GM12878 (cell line): ENCODE data around the gene ENDOD1. TPM values are rescaled to one million over a fixed set of nuclear protein-coding genes. Genes with fewer than 3 reads are reported as not detected.

Experiments
- ATAC-seq: fragments of 200-7000 bp; cut with Tn5 transposase; 3 replicates; pipeline ENCODE4 v1.9.1; 2020; ENCODE audit warnings: mild to moderate bottlenecking, moderate library complexity
- BruUV-seq: library from RNA; stranded (reverse); fragments of 400-500 nt; replicated peaks from 2 replicates; lab custom pipeline; 2021; lab: Mats Ljungman, UMichigan
- CTCF ChIA-PET: fragments of 300-600 bp; sonication (Branson Sonifier 250); formaldehyde crosslinking; extraction: SDS; loops from one replicate; lab custom pipeline; 2021; ENCODE audit warnings: inconsistent platforms; lab: Yijun Ruan, JAX
- POLR2A ChIA-PET: fragments of 350-600 bp; formaldehyde crosslinking; extraction: SDS; loops from one replicate; lab custom pipeline; 2021; ENCODE audit warnings: inconsistent platforms; lab: Charles Lee
- RAD21 ChIA-PET: fragments of 300-600 bp; sonication (Branson Sonifier 250); formaldehyde crosslinking; loops from one replicate; lab custom pipeline; 2023; ENCODE audit warnings: antibody characterized with exemption; ENCODE audit not compliant: unreplicated experiment; lab: Charles Lee
- SMC1A ChIA-PET: fragments of 300-600 bp; sonication (Branson Sonifier 250); formaldehyde crosslinking; loops from one replicate; lab custom pipeline; 2023; ENCODE audit not compliant: unreplicated experiment, uncharacterized antibody; lab: Charles Lee
- DNase-seq: peaks from one replicate; pipeline ENCODE4 v3.0.0-alpha.2; 2011; ENCODE audit warnings: low read depth, low spot score
- FAIRE-seq: peaks from 3 replicates; lab custom pipeline; 2011; peaks lifted over from hg19 to GRCh38; lab: Jason Lieb, UNC
- H2AFZ ChIP-seq: 2 replicates; pipeline ENCODE4 v1.6.0; 2011; ENCODE audit warnings: low read depth, low read length, control low read depth; ENCODE audit not compliant: control insufficient read depth
- H3K27ac ChIP-seq: 2 replicates; pipeline ENCODE4 v1.5.1; 2011; ENCODE audit warnings: control low read depth; ENCODE audit not compliant: control insufficient read depth, insufficient read depth
- H3K27me3 ChIP-seq, 2 experiments: replicated peaks in 1 of 2; 2 replicates each; pipeline versions ENCODE4 v1.6.0 to v1.6.1; 2011; ENCODE audit warnings: low read length in 1 of 2; ENCODE audit not compliant: control insufficient read depth in 2 of 2, insufficient read depth in 2 of 2
- H3K36me3 ChIP-seq, 2 experiments: 2 replicates each; pipeline ENCODE4 v1.5.1; 2011; ENCODE audit warnings: low read length in 1 of 2; ENCODE audit not compliant: control insufficient read depth in 2 of 2, insufficient read depth in 2 of 2
- H3K4me1 ChIP-seq: 2 replicates; pipeline ENCODE4 v1.6.1; 2011; ENCODE audit warnings: mild to moderate bottlenecking, low read length, moderate library complexity, mixed read lengths; ENCODE audit not compliant: control insufficient read depth, insufficient read depth
- H3K4me2 ChIP-seq: 2 replicates; pipeline ENCODE4 v1.6.0; 2011; ENCODE audit warnings: control low read depth; ENCODE audit not compliant: control insufficient read depth, insufficient read depth
- H3K4me3 ChIP-seq: fragments of 200-600 bp; sonication (generic); 2 replicates; pipeline ENCODE4 v1.5.1; 2016
- H3K79me2 ChIP-seq: 2 replicates; pipeline ENCODE4 v1.6.0; 2011; ENCODE audit warnings: low read length; ENCODE audit not compliant: control insufficient read depth, insufficient read depth
- H3K9ac ChIP-seq: 2 replicates; pipeline ENCODE4 v1.8.0; 2011; ENCODE audit warnings: low read length, control low read depth, mixed read lengths; ENCODE audit not compliant: control insufficient read depth, insufficient read depth
- H3K9me3 ChIP-seq: replicated peaks from 3 replicates; pipeline ENCODE4 v1.5.1; 2011; ENCODE audit warnings: mild to moderate bottlenecking, low read length; ENCODE audit not compliant: control insufficient read depth, insufficient read depth
- H4K20me1 ChIP-seq: 2 replicates; pipeline ENCODE4 v1.6.0; 2011; ENCODE audit not compliant: control insufficient read depth, insufficient read depth
- CBX3 ChIP-seq: fragments of 200-600 bp; sonication (generic); IDR thresholded peaks from 2 replicates; pipeline ENCODE4 v1.6.1; 2016; ENCODE audit warnings: low read depth, borderline replicate concordance
- CHD4 ChIP-seq: fragments of 200-600 bp; sonication (generic); IDR thresholded peaks from 2 replicates; pipeline ENCODE4 v1.6.1; 2016; ENCODE audit warnings: mild to moderate bottlenecking
- CREB1 ChIP-seq: IDR thresholded peaks from 2 replicates; pipeline ENCODE4 v1.6.1; 2012; ENCODE audit warnings: low read depth, mild to moderate bottlenecking, inconsistent platforms
- EZH2 ChIP-seq: IDR thresholded peaks from 2 replicates; pipeline ENCODE4 v1.6.1; 2012; ENCODE audit warnings: low read depth, mild to moderate bottlenecking, control low read depth, inconsistent platforms, low read length, borderline replicate concordance; ENCODE audit not compliant: control insufficient read depth
- FOXK2 ChIP-seq: fragments of 450-650 bp; IDR thresholded peaks from 2 replicates; pipeline ENCODE4 v1.6.1; 2017; ENCODE audit warnings: mild to moderate bottlenecking, moderate library complexity
- JUND ChIP-seq: IDR thresholded peaks from 2 replicates; pipeline ENCODE4 v1.6.1; 2012; ENCODE audit warnings: low read depth, mild to moderate bottlenecking, low read length, improper control_type of control experiment, moderate library complexity
- MTA2 ChIP-seq: fragments of 450-650 bp; IDR thresholded peaks from 2 replicates; pipeline ENCODE4 v1.6.1; 2016; ENCODE audit warnings: low read depth, mild to moderate bottlenecking, moderate library complexity
- PAX8 ChIP-seq: fragments of 450-650 bp; IDR thresholded peaks from 2 replicates; pipeline ENCODE4 v1.6.1; 2017; ENCODE audit warnings: mild to moderate bottlenecking, moderate library complexity
- RB1 ChIP-seq: fragments of 450-650 bp; formaldehyde crosslinking; IDR thresholded peaks from 2 replicates; pipeline ENCODE4 v1.6.1; 2017; ENCODE audit warnings: mild to moderate bottlenecking, borderline replicate concordance
- TAF1 ChIP-seq: IDR thresholded peaks from 2 replicates; pipeline ENCODE4 v1.6.1; 2011; ENCODE audit warnings: mild to moderate bottlenecking, low read depth, low read length, borderline replicate concordance
- ZNF622 ChIP-seq: fragments of 450-650 bp; IDR thresholded peaks from 2 replicates; pipeline ENCODE4 v1.6.1; 2017; ENCODE audit warnings: mild to moderate bottlenecking, inconsistent platforms
- whole genome bisulfite sequencing: methylation state at CpG from one replicate; pipeline ENCODE4 v1.1.6; 2016; ENCODE audit warnings: low lambda C conversion rate; ENCODE audit not compliant: insufficient replicate concordance, insufficient coverage; ENCODE audit errors: missing lambda C conversion rate; 5-methylcytosine and 5-hydroxymethylcytosine counted together
- in situ Hi-C: fragments of 300-500 bp; cut with MboI; formaldehyde crosslinking; loops from 9 replicates; pipeline ENCODE4 v1.14.3; 2018; ENCODE audit warnings: mixed read lengths
- intact Hi-C: fragments of 100-400 bp; cut with micrococcal nuclease; formaldehyde crosslinking; loops from one replicate; pipeline ENCODE4 v1.14.2; 2022; ENCODE audit not compliant: unreplicated experiment
- polyA plus RNA-seq, 11 experiments: library from polyadenylated mRNA; depleted of rRNA in 4 of 11; unstranded in 6 of 11; stranded (reverse) in 5 of 11; fragments of >200 nt; fragmentation: Nextera tagmentation in 4 of 11; fragmentation: Illumina TruSeq in 1 of 11; extraction: Ambion mirVana in 4 of 11; extraction: Trizol in 1 of 11; gene quantifications; 1 replicate in 1 of 11; 2 replicates in 10 of 11; pipeline versions ENCODE4 v1.2.1 to v1.2.3, GENCODE V29; 2011 to 2016; ENCODE audit warnings: inconsistent platforms in 2 of 11, missing spikeins in 2 of 11, low read depth in 1 of 11
- total RNA-seq, 4 experiments: library from RNA; depleted of rRNA in 3 of 4; stranded (reverse); fragments of >200 nt in 3 of 4; fragmentation: Illumina TruSeq in 1 of 4; extraction: Trizol in 1 of 4; gene quantifications; 2 replicates each; pipeline versions ENCODE4 v1.2.1 to v1.2.3, GENCODE V29; 2013 to 2021
- TF ChIP-seq, protein P1 (sequence below): fragments of 450-650 bp; IDR thresholded peaks from 2 replicates; pipeline ENCODE4 v1.6.1; 2018; ENCODE audit warnings: borderline replicate concordance, mild to moderate bottlenecking; ENCODE audit not compliant: partially characterized antibody
- TF ChIP-seq, protein P2 (sequence below): fragments of 450-650 bp; IDR thresholded peaks from 2 replicates; pipeline ENCODE4 v1.6.1; 2018; ENCODE audit warnings: mild to moderate bottlenecking, low read depth, moderate library complexity; ENCODE audit not compliant: partially characterized antibody
- TF ChIP-seq, protein P3 (sequence below), 3 experiments: IDR thresholded peaks in 2 of 3; conservative IDR thresholded peaks in 1 of 3; 2 replicates each; pipeline ENCODE4 v1.5.1; 2011; ENCODE audit warnings: low read depth in 3 of 3, low read length in 3 of 3, mild to moderate bottlenecking in 3 of 3, control low read depth in 2 of 3, moderate library complexity in 2 of 3, inconsistent platforms in 1 of 3, mixed read lengths in 1 of 3; ENCODE audit not compliant: control insufficient read depth in 2 of 3, insufficient read depth in 1 of 3; ENCODE audit errors: extremely low read depth in 1 of 3

The ENDOD1 gene
- total and polyA plus RNA-seq, 10 of the 15 experiments (the other 5 are each of a cell fraction or from before 2014, with no cell fraction given): 6.0 to 30.0 (median 12.1) TPM

DNA sequence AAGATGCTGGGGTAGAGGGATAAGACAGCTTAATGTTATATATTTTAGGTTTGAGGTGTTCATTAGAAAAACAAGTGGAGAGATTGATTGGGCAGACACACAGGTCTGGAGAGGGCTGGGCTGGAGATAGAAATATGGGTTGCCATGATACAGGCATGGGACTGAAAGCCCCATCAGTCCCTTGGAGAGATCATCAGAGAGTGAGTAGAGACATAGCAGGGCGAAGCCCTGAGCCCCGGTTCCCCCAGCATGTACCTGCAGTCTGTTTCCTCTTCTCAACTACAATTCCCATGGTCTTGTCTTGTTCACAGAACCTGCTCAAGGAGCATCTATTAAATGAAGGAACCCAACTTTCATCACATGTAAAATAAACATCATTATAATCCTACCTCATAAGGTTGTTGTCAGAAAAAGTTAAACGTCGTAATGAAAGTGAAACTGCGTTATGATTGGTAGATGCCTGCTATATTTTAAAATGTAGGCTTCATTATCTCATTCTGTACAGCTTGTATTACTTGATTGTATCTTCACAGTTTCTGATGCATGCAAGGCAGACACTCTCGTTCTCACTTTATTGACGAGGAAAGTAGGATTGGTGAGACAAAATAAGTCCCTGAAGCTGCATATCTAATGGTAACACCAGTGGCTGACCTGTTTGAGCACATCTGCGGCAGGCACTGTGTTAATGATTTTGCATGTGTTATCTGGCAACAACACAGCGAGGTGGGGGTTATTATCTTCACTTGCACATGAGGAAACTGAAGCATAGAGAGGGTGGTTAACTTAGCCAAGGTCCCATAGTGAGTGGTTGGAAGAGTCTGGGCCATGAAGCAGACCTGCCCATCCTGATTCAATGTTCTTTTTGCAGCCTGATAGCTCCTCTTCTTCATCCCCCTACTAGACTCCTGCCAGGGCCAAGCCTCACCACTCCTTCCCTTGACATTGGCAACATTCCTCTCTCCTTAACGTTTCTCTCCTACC, 63.5 kb downstream of the ENDOD1 start:
- ChIA-PET SMC1A (interaction anchor here (0.6 to 12.5 kb wide), 42 partner anchors 11 to 1273 kb away, joined by 3 to 474 read pairs (median 5); partner anchors contain the start of genes CEP57, FAM76B, SESN3 and SRSF8), RAD21 (interaction anchor here (0.5 to 16.6 kb wide), 38 partner anchors 11 to 1190 kb away, joined by 3 to 425 read pairs (median 5); partner anchors contain the start of genes ENDOD1, FAM76B, MAML2 and SESN3), POLR2A (interaction anchor here (0.6 to 4.4 kb wide), 11 partner anchors 57 to 641 kb away, joined by 3 to 23 read pairs (median 4); partner anchors contain the start of gene SESN3), CTCF (interaction anchor here (0.7 to 24.1 kb wide), 50 partner anchors 7 to 1272 kb away, joined by 3 to 590 read pairs (median 6); partner anchors contain the start of genes CEP57, ENDOD1, SESN3 and SRSF8)
- H3K79me2 ChIP-seq: no peaks in the 10 kb centered on the region
- no peak overlapping the region for H3K27ac ChIP-seq
- in situ Hi-C loops: loop anchor here (5.0 kb wide), 3 partner anchors 554 to 1274 kb away; no protein-coding TSS in a partner anchor
- no peaks in the 10 kb centered on the region for H3K36me3 ChIP-seq
- FAIRE-seq (no peak), ATAC-seq (peak; percentile 26), DNase-seq (peak; percentile 26)
- no peaks in the 10 kb centered on the region for H4K20me1 ChIP-seq
- peak overlapping the region; percentile 70 for H3K4me2 ChIP-seq
- H2AFZ ChIP-seq: peak overlapping the region; percentile 61
- no peaks in the 10 kb centered on the region; a peak in 1 of 4 replicates for H3K27me3 ChIP-seq
- WGBS: 13% methylated on average over 10 of the region's 10 CpGs
- intact Hi-C loops: loop anchor here (2.0 to 5.0 kb wide), 6 partner anchors 96 to 814 kb away; partner anchors contain the start of gene MTMR2
- H3K9me3 ChIP-seq: no peaks in the 10 kb centered on the region
- H3K4me1 ChIP-seq: peaks cover 2% of the 10 kb centered on the region; the same call in 1 of the 2 replicates
- H3K9ac ChIP-seq: no peak overlapping the region
- peak overlapping the region; percentile 49; the same call in 1 of the 2 replicates for H3K4me3 ChIP-seq
- BruUV-seq: no TSS peak
- TF ChIP-seq MTA2 (peak; percentile 78), CHD4 (no peak), CREB1 (peak; percentile 66; the same call in 1 of the 2 replicates), FOXK2 (0 out of 2 replicates have a peak, but pooled peaks have one; percentile 39), PAX8 (no peak), TAF1 (no peak), RB1 (no peak), JUND (peak; percentile 57; the same call in 1 of the 2 replicates), CBX3 (no peak), EZH2 (no peak), ZNF622 (no peak)
- TF ChIP-seq, protein P1, sequence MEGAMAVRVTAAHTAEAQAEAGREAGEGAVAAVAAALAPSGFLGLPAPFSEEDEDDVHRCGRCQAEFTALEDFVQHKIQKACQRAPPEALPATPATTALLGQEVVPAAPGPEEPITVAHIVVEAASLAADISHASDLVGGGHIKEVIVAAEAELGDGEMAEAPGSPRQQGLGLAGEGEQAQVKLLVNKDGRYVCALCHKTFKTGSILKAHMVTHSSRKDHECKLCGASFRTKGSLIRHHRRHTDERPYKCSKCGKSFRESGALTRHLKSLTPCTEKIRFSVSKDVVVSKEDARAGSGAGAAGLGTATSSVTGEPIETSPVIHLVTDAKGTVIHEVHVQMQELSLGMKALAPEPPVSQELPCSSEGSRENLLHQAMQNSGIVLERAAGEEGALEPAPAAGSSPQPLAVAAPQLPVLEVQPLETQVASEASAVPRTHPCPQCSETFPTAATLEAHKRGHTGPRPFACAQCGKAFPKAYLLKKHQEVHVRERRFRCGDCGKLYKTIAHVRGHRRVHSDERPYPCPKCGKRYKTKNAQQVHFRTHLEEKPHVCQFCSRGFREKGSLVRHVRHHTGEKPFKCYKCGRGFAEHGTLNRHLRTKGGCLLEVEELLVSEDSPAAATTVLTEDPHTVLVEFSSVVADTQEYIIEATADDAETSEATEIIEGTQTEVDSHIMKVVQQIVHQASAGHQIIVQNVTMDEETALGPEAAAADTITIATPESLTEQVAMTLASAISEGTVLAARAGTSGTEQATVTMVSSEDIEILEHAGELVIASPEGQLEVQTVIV: no peak
- TF ChIP-seq, protein P2, sequence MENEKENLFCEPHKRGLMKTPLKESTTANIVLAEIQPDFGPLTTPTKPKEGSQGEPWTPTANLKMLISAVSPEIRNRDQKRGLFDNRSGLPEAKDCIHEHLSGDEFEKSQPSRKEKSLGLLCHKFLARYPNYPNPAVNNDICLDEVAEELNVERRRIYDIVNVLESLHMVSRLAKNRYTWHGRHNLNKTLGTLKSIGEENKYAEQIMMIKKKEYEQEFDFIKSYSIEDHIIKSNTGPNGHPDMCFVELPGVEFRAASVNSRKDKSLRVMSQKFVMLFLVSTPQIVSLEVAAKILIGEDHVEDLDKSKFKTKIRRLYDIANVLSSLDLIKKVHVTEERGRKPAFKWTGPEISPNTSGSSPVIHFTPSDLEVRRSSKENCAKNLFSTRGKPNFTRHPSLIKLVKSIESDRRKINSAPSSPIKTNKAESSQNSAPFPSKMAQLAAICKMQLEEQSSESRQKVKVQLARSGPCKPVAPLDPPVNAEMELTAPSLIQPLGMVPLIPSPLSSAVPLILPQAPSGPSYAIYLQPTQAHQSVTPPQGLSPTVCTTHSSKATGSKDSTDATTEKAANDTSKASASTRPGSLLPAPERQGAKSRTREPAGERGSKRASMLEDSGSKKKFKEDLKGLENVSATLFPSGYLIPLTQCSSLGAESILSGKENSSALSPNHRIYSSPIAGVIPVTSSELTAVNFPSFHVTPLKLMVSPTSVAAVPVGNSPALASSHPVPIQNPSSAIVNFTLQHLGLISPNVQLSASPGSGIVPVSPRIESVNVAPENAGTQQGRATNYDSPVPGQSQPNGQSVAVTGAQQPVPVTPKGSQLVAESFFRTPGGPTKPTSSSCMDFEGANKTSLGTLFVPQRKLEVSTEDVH: no peak
- TF ChIP-seq, protein P3, sequence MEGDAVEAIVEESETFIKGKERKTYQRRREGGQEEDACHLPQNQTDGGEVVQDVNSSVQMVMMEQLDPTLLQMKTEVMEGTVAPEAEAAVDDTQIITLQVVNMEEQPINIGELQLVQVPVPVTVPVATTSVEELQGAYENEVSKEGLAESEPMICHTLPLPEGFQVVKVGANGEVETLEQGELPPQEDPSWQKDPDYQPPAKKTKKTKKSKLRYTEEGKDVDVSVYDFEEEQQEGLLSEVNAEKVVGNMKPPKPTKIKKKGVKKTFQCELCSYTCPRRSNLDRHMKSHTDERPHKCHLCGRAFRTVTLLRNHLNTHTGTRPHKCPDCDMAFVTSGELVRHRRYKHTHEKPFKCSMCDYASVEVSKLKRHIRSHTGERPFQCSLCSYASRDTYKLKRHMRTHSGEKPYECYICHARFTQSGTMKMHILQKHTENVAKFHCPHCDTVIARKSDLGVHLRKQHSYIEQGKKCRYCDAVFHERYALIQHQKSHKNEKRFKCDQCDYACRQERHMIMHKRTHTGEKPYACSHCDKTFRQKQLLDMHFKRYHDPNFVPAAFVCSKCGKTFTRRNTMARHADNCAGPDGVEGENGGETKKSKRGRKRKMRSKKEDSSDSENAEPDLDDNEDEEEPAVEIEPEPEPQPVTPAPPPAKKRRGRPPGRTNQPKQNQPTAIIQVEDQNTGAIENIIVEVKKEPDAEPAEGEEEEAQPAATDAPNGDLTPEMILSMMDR (IDR thresholded peaks at IDR 0.05 in 2 of 3, conservative IDR thresholded peaks at IDR 0.05 in 1 of 3; ENCODE audit: control insufficient read depth in 2 of 3, extremely low read depth in 1 of 3, insufficient read depth in 1 of 3, low read depth in 3 of 3, low read length in 3 of 3): no peak
